ENCODE results near the gene CPTP.
A peak's percentile ranks its signal among the peaks of the same experiment; 100 is the strongest.

CPTP gene

GRCh38 chr1:1373051-1373814 is 48.6 kb downstream of the CPTP start:
- DNase-seq = no peak
- Histone ChIP-seq H3K4me3 (ENCODE audit: low read depth, low read length) (peak overlapping the region; percentile 82), H3K9me3 (no peaks in the 10 kb centered on the region), H3K27me3 (no peaks in the 10 kb centered on the region), H3K36me3 (peaks cover 28% of the 10 kb centered on the region), H3K4me1 (peaks cover 3% of the 10 kb centered on the region; the same call in 1 of the 2 replicates)
- TF ChIP-seq CTCF (IDR thresholded peaks at IDR 0.05; ENCODE audit: low read depth, low read length) = no peak

GRCh38 chr1:1373815-1374588 is 49.4 kb downstream of the CPTP start:
- no peak for DNase-seq
- H3K9me3 ChIP-seq = no peaks in the 10 kb centered on the region
- TF ChIP-seq CTCF (IDR thresholded peaks at IDR 0.05; ENCODE audit: low read depth, low read length) = no peak
- H3K27me3 ChIP-seq = no peaks in the 10 kb centered on the region
- H3K4me1 ChIP-seq = peaks cover 3% of the 10 kb centered on the region; the same call in 1 of the 2 replicates
- peak overlapping the region; percentile 82 for H3K4me3 ChIP-seq (ENCODE audit: low read depth, low read length)
- H3K36me3 ChIP-seq = peaks cover 28% of the 10 kb centered on the region

- Histone ChIP-seq H3K36me3 (peaks cover 28% of the 10 kb centered on the region), H3K9me3 (no peaks in the 10 kb centered on the region), H3K4me1 (peaks cover 3% of the 10 kb centered on the region; the same call in 1 of the 2 replicates), H3K27me3 (no peaks in the 10 kb centered on the region), H3K4me3 (ENCODE audit: low read depth, low read length) (peak overlapping the region; percentile 82)
- peak; percentile 53 for DNase-seq
- TF ChIP-seq CTCF (IDR thresholded peaks at IDR 0.05; ENCODE audit: low read depth, low read length) = no peak
These were observed 50.0 kb downstream of the CPTP start for GRCh38 chr1:1374589-1374928.

DNA sequence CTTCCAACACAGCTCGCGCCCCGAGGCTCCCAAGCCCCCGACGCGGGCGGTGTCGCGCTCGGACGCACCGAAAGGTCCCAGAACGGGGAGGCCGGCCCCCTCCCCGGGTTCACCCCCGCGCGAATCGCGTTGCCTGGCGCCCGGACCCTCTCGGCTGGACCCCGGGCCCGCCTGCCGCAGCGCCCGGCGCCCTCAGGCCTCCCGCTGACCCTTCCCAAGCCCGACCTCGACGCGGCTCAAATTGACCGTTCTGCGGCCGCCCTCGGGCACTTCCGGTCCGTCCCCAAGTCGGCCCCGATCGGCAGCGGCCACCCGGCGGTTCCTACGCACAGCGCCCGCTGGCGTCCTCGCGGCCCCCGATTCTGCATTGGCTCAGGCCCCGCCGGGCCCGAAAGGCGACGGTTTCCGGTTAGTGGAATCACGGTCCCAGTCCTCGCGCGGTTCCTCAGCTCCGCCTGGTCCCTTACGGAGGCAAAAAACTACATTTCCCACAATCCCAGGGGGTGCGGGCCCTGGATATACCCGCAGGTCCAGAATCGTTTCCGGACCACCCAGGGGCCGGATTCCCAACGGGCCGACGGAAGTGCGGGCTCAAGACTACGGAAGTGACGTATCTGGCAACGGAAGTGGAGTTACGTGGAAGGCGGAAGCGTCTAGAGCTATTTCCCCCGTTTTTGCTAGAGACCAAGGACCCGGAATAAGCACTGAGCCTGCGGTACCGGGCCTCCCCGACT is 50.5 kb downstream of the CPTP start, which contains the start of gene AURKAIP1:
Gene AURKAIP1, minus strand, starts transcription at position 279 of the 734 bp plus-strand sequence. CDS start 451 bp downstream, outside the sequence.
- Histone ChIP-seq H3K4me1 (peaks cover 3% of the 10 kb centered on the region; the same call in 1 of the 2 replicates), H3K9me3 (no peaks in the 10 kb centered on the region), H3K27me3 (no peaks in the 10 kb centered on the region), H3K4me3 (ENCODE audit: low read depth, low read length) (peak within 1 kb of the TSS; percentile 82), H3K36me3 (peaks cover 28% of the 10 kb centered on the region)
- peak; percentile 99 for DNase-seq
- TF ChIP-seq CTCF (IDR thresholded peaks at IDR 0.05; ENCODE audit: low read depth, low read length) = peak; percentile 46

DNA sequence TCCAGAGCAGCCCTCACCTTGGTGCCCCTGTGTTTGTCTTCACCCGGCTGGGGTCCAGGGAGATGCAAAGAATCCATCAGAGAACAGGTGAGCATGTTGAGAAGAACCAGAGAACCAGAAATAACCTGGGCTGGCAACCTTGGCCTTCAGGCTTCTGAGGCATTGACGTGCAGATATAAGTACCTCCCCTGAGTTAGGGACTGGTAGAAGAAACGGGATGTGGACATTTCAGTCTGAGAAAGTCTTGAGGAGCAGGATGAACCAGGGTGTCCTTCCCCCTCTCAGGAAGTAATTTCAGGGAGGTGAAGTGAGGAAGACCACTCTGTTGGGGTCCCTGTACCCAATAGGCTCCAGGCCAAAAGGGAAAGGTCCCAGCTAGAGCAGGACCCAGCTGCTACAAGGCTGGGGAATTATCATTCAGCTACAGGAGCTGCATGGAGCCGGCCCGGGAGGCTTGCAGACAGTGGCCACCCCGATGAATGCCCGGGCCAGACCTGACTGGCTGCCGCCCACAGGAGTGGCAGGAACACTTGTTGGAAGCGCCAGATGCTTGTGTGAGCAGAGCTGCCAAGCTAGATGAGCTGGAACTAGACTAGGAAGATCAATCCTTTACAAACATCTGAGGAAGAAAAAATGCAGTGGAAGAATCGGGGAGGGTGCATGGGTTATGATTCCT is 52.1 kb downstream of the CPTP start:
- DNase-seq = no peak
- Histone ChIP-seq H3K27me3 (no peaks in the 10 kb centered on the region), H3K4me1 (peaks cover 2% of the 10 kb centered on the region; the same call in 1 of the 2 replicates), H3K9me3 (no peaks in the 10 kb centered on the region), H3K4me3 (ENCODE audit: low read depth, low read length) (no peak overlapping the region), H3K36me3 (peaks cover 24% of the 10 kb centered on the region)
- TF ChIP-seq CTCF (IDR thresholded peaks at IDR 0.05; ENCODE audit: low read depth, low read length) = no peak

All from BE2C (cell line).